Activated CD8-positive, alpha-beta memory T cell treated with anti-CD3 and anti-CD28 coated beads for 1 hour (primary cell): Measurements from ENCODE around the gene VWA5B1.

ENCODE experiments used
- DNase-seq, 2 donors: peaks; one replicate each; pipeline ENCODE4 v3.0.0-alpha.2; 2020; ENCODE audit warnings: low read depth in 1 of 2; ENCODE audit errors: extremely low read depth in 1 of 2

The VWA5B1 gene

GRCh38 chr1:20319456-20320220 is 29.0 kb downstream of the VWA5B1 start:
- DNase-seq: no peak

- no peak for DNase-seq
Observed at GRCh38 chr1:20320704-20321103, 30.0 kb downstream of the VWA5B1 start.

GRCh38 chr1:20321573-20321972 is 30.9 kb downstream of the VWA5B1 start:
- DNase-seq: no peak

GRCh38 chr1:20322081-20322824 is 31.6 kb downstream of the VWA5B1 start:
- no peak for DNase-seq

GRCh38 chr1:20322825-20323612 is 32.3 kb downstream of the VWA5B1 start:
- DNase-seq: no peak

GRCh38 chr1:20323613-20323920 is 32.9 kb downstream of the VWA5B1 start:
- DNase-seq: no peak

GRCh38 chr1:20324704-20325406 is 34.2 kb downstream of the VWA5B1 start:
- DNase-seq: no peak

- DNase-seq: no peak
Observed at GRCh38 chr1:20325407-20325843, 34.8 kb downstream of the VWA5B1 start.

GRCh38 chr1:20325844-20326420 is 35.3 kb downstream of the VWA5B1 start:
- DNase-seq: no peak

GRCh38 chr1:20327467-20327866 is 36.8 kb downstream of the VWA5B1 start:
- DNase-seq: no peak

GRCh38 chr1:20328201-20328600 is 37.5 kb downstream of the VWA5B1 start:
- DNase-seq: no peak

- no peak for DNase-seq
Observed at GRCh38 chr1:20329793-20330542, 39.3 kb downstream of the VWA5B1 start.

GRCh38 chr1:20334103-20334502 is 43.4 kb downstream of the VWA5B1 start:
- no peak for DNase-seq

- DNase-seq: no peak
Observed at GRCh38 chr1:20336105-20336605, 45.5 kb downstream of the VWA5B1 start.

GRCh38 chr1:20337581-20337980 is 46.9 kb downstream of the VWA5B1 start:
- no peak for DNase-seq

GRCh38 chr1:20339811-20340457 is 49.3 kb downstream of the VWA5B1 start:
- no peak for DNase-seq

- no peak for DNase-seq
Observed at GRCh38 chr1:20342294-20343148, 51.8 kb downstream of the VWA5B1 start.
